22Rv1 (cell line): ENCODE measurements around the gene NECAP2.

Source experiments
- H3K27ac ChIP-seq: fragments of 450-650 bp; 2 replicates; pipeline ENCODE4 v1.5.1; 2017
- ZFX ChIP-seq: fragments of 450-650 bp; IDR thresholded peaks from 2 replicates; pipeline ENCODE4 v1.6.1; 2017; ENCODE audit warnings: antibody characterized with exemption, borderline replicate concordance
- TF ChIP-seq, protein P1 (sequence below): fragments of 450-650 bp; IDR thresholded peaks from 2 replicates; pipeline ENCODE4 v1.5.1; 2017; ENCODE audit warnings: mild to moderate bottlenecking

Gene NECAP2, protein sequence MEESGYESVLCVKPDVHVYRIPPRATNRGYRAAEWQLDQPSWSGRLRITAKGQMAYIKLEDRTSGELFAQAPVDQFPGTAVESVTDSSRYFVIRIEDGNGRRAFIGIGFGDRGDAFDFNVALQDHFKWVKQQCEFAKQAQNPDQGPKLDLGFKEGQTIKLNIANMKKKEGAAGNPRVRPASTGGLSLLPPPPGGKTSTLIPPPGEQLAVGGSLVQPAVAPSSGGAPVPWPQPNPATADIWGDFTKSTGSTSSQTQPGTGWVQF

DNA sequence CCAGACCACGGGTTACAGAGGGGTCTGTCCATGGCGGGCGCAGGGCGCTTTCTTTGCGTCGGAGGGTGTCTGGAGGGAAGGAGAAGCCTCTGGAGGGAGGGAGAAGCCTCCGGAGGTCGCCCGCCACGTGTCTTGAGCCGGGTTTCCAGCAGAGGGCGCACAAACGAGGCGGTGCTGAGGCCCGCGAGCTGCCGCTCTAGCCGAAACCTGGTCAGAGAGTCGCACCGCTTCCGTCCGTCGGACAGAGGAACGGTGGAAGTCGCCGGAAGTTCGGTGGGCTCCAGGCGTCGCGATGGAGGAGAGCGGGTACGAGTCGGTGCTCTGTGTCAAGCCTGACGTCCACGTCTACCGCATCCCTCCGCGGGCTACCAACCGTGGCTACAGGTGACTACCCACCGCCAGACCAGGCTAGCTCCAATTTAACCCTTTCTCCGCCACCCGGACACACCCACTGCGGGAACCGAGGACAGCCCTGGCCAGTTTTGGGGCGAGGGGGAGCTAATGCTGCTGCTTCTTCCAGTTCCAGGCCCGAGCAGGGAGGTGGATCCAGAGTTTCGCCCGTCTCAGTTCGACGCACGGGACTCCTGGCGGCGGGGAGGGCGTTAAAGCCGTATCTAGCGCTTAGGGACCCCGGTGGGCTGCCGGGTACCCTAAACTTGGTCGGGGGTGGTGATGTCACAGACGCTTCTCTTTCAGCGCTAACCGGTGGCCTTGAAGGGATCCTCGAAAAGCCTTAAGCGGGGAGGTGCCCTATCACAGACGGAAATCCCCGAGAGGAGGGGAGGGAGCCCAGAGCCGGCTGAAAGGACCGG is at the start of gene NECAP2:
Gene NECAP2, plus strand, starts transcription at position 255 of the 812 bp plus-strand sequence. Its CDS starts 38 bp downstream, at position 293.
- no peak for TF ChIP-seq ZFX
- TF ChIP-seq, protein P1, sequence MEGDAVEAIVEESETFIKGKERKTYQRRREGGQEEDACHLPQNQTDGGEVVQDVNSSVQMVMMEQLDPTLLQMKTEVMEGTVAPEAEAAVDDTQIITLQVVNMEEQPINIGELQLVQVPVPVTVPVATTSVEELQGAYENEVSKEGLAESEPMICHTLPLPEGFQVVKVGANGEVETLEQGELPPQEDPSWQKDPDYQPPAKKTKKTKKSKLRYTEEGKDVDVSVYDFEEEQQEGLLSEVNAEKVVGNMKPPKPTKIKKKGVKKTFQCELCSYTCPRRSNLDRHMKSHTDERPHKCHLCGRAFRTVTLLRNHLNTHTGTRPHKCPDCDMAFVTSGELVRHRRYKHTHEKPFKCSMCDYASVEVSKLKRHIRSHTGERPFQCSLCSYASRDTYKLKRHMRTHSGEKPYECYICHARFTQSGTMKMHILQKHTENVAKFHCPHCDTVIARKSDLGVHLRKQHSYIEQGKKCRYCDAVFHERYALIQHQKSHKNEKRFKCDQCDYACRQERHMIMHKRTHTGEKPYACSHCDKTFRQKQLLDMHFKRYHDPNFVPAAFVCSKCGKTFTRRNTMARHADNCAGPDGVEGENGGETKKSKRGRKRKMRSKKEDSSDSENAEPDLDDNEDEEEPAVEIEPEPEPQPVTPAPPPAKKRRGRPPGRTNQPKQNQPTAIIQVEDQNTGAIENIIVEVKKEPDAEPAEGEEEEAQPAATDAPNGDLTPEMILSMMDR = peak; percentile 96
- peak within 1 kb of the TSS; percentile 61 for H3K27ac ChIP-seq

DNA sequence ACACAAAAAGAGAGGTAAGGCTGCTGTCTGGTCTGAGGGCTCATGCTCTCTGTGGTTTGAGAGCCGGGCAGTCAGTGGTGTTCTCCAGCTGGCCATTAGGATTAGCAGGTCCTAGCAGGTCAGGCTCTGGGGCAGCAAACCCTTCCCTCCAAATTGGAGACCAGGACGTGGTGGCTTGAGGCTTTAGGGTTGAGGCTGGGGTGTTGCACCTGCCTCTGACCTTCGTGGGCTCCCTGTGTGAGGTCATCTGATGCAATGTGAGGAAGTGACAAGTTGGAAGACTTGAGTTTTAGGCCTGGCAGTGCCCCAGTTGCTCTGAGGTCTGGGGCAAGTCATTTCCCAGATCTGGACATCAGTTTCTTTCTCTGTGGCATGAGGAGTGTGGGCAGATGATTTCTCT is 49.1 kb upstream of the NECAP2 start:
- no peak for TF ChIP-seq ZFX
- TF ChIP-seq, protein P1 = no peak
- no peak overlapping the region for H3K27ac ChIP-seq

DNA sequence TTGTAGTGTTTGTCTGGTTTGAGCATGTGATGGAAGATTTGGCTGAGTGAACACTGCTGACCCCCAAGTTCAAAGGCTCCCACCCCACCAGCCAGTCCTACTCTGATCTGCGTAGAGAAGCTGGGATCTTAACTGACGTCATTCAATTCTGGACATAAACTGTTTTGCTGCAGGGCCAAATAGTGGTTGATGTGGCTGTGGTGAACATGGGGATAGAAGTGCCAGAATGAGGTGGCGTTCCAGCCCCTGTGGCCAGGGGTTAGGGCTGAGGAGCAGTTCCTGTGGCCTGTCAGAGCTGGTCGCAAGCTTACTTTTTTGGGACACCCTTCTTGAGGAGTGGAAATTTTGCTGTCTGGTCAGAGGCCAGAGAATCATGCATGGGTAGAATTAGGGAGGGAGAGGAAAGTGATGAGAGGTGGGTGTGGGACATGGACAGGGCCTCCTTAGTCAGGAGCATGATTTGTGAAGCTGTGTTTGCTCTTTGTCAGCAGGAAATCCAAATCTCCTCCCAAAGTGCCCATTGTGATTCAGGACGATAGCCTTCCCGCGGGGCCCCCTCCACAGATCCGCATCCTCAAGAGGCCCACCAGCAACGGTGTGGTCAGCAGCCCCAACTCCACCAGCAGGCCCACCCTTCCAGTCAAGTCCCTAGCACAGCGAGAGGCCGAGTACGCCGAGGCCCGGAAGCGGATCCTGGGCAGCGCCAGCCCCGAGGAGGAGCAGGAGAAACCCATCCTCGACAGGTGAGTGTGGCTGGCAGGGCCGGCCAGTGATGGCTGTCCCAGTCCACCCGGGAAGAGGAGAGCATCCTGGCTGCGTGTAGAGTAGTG is 47.6 kb upstream of the NECAP2 start:
- TF ChIP-seq ZFX = no peak

DNA sequence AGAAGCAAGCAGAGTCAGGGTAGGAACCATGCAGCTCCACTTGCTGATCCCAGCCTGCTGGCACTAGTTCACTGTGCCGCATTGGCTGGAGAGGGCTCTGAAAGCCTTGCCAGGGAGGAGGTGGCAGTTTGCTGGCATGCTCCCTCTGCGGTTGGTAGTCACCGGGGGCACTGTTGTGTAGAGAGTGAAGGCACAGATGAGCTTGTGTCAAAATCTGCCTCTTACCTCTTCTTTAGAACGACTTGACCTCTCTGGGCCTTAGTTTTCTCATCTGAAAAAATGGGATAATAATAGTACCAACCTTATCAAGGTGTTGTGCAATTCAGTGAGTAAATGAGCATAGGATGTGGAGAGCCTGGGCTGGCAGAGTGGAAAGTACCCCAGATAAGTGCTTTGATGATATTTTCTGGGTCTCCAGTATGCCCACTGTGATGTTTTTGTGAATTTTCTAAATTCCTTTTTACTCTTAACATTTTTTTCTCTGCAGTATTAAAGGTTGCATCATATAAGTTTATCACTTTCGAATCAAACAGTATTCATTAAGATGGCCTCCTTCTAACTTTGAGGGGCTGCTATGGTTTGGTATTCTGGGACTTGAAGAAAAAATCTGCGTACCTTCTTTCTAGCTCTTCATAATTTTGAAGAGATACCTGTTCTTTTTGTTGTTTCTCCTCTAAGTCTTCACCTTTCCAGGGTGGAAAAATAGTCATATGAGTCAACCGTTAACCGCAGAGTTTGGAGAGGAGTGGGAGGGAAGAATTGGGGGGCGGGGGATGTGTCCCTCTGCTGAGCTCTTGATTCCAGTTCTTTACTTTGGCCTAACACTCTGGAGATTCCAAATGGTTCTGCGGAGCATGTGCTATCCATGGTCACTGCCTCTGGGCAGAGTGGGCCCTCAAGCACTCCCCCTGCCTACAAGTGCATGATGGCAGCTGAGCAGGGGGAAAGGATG is 46.7 kb upstream of the NECAP2 start:
- TF ChIP-seq, protein P1 = no peak
- no peak for TF ChIP-seq ZFX
- no peak overlapping the region for H3K27ac ChIP-seq

More for the DNA sequence above, 47.6 kb upstream of the NECAP2 start:
- H3K27ac ChIP-seq = no peak overlapping the region

DNA sequence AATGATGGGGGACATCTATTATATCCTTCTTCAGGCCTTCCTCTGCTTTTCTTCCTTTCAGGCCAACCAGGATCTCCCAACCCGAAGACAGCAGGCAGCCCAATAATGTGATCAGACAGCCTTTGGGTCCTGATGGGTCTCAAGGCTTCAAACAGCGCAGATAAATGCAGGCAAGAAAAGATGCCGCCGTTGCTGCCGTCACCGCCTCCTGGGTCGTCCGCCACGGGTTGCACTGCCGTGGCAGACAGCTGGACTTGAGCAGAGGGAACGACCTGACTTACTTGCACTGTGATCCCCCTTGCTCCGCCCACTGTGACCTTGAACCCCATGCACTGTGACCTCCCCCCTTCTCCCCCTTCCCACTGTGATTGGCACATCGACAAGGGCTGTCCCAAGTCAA is 45.5 kb upstream of the NECAP2 start:
- TF ChIP-seq, protein P1 = no peak
- no peak for TF ChIP-seq ZFX
- no peak overlapping the region for H3K27ac ChIP-seq

DNA sequence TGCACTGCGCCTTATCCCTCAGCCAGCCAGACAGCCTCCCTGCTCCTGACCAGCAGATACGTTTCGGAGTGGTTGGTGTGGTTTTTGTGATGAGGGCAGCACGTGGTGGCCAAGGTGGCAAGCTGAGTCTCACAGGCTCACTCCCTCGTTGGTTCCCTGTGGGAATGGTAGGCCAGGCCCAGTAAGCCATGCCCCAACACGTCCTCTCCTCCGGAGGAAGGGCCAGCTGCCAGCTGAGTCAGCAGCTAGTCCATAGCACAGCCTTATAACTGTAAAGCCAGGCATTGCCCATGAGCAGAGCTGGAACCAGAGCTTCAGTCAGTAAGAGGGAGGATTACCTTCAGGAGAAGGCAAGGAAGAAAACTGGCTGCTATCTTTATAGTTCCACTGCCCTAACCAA is 43.9 kb upstream of the NECAP2 start:
- TF ChIP-seq, protein P1 = no peak
- TF ChIP-seq ZFX = no peak
- H3K27ac ChIP-seq = no peak overlapping the region
